IPS-11a (cell line): ENCODE measurements around the gene IQCE.
"Not testable (repeated sequence)": the region's sequence is repeated elsewhere in the genome, so short reads cannot be mapped to it uniquely, and the experiment has no call there.

Source experiments
- H3K4me3 ChIP-seq: one replicate; pipeline ENCODE4 v1.5.1; 2013; ENCODE audit warnings: low read depth, low read length, control low read depth

Gene IQCE

DNA sequence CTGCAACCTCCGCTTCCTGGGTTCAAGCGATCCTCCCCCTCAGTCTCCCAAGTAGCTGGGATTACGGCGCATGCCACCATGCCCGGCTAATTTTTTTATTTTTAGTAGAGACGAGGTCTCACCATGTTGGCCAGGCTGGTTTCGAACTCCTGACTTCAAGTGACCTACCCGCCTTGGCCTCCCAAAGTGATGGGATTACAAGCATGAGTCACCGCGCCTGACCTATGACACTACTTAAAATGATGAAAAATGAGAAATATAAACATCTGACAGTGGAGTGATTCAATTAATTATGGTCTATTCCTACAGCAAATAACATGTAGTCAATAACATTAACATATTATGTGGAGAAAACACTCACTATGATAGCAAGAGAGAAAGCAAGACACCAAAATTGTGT lies 5.7 kb upstream of the IQCE start:
- H3K4me3 ChIP-seq: no peak overlapping the region

- H3K4me3 ChIP-seq: no peak overlapping the region
Observed at GRCh38 chr7:2553831-2554581, 4.8 kb upstream of the IQCE start.

DNA sequence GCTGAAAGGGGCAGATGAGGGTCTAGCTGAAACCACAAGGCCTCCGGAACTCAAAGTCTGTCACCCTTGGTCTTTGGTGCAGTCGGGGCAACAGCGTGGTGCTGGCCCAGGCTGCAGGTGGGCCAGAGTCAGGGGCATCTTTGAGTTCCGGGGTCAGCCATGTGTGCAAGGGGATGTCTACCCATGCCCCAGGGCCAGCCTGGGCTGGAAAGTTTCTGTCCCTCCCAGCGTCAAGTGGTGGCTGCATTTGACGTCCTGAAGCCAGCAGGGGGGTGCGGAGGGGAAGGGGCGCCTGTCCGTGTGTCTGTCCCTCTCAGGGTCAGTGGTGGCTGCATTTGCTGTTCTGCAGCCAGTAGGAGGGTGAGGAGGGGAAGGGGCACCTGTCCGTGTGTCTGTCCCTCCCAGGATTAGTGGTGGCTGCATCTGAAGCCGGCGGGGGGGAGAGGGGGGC lies 4.1 kb upstream of the IQCE start:
- peak overlapping the region; percentile 66 for H3K4me3 ChIP-seq

GRCh38 chr7:2555121-2556052 lies 3.4 kb upstream of the IQCE start, which contains the start of gene BRAT1:
BRAT1 (minus strand) TSS chr7:2555524; CDS start chr7:2554431, 1,093 bp downstream.
- peak within 1 kb of the TSS; percentile 66 for H3K4me3 ChIP-seq

DNA sequence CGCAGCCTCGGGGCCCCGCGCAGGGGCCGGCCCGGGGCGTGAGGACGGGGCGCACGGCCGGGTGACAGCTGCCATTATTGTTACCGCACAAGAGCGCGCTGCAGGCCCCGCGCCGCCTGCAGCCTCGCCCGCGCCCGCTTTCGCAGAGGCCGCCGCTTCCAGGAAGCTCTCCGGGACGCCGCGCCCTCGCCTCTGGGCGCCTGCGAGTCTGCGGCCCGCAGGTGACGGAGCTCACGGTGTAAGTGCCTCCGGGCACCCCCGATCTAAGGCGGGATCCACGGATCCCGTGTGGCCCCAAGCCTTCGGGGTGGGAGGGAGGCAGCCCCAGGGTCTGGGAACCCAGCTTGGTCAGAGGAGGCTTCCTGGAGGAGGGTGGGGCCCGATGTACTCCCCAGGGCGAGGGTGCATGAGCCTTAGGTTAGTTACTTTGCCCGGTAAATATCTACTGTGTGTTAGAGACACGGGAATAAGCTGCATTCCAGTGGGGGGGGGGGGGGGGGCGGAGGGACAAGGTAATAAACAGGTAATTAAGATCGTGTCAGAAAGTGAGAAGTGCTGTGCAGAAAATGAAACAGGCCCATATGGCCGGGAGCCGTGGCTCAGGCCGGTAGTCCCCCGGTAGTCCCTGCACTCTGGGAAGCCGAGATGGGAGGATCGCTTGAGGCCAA lies 638 bp downstream of the IQCE start:
- H3K4me3 ChIP-seq: peak overlapping the region; percentile 52

GRCh38 chr7:2563955-2564354 lies 5.2 kb downstream of the IQCE start:
- not testable (repeated sequence) for H3K4me3 ChIP-seq

DNA sequence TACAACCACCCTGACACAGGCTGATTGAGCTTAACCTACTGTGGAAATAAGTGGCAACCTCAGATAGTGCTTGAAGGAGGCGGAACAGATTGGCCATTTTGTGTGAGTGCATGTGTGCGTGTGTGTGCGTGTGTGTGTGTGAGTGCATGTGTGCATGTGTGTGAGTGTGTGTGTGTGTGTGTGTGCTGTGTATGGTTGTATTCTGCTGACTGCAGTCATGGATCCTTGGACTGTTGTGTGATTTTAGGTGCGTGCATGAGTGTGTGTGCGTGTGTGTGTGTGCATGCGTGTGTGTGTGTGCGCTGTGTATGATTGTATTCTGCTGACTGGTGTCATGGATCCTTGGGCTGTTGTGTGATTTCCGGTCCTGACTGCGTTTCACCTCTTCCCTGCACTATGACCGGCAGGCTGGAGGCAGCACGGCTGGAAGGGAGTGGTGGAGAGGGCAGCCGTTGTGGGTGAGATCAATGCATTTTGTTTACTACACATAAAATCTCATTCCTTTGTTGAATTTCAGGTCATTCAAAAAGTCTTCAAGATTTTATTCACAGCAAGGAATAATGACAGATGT lies 6.3 kb downstream of the IQCE start:
- no peak overlapping the region for H3K4me3 ChIP-seq

DNA sequence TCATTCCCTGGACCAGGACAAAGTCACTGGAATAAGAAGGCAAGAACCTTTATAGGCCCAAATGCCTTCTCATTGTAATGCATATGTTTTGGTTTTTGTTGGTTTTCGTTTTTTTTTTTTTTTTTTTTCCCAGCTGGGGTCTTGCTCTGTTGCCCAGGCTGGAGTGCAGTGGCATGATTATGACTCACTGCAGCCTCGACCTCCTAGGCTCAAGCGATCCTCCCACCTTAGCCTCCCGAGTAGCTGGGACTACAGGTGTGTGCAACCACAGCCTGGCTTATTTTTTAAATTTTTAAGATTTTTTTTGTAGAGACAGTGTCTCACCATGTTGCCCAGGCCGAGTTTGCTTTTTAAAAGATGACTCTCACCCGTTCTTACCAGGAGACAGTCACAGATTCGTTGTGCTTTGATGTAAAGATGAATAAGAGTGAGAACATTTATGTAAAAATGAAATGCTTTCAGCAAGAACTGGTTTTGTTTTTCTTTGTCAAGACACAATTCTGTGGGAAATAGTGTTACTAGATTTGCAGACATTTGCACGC lies 7.6 kb downstream of the IQCE start:
- no peak overlapping the region for H3K4me3 ChIP-seq

- H3K4me3 ChIP-seq: no peak overlapping the region
Observed at GRCh38 chr7:2566890-2567678, 8.3 kb downstream of the IQCE start.

DNA sequence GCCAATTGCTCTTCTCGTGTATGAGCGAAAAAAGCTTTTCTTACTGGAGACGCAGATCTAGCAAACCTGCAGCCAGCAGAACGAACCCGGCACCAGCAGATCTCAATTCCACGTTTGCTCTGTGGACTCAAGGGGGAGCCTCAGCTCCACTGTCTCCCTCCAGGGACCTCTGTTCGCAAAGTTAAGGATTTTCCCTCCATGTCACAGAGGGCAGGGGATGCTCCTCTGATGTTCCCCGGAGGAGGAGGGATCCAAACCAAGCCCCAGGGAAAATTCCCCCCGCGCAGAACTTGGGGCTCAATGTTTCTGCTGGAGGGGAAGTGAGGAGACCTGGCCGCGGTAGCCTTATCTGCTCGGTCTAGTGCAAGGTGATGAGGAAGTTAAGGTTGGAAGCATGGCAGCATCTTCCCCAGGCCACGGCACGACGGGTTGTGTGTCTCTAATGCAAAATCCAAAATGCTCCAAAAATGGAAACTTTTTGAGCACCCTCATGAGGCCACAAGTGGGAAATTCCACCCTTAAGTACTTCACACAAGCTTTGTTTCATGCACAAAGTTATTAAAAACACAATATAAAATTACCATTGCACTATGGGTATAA lies 9.0 kb downstream of the IQCE start:
- H3K4me3 ChIP-seq: no peak overlapping the region

- H3K4me3 ChIP-seq: no peak overlapping the region
Observed at GRCh38 chr7:2568521-2569223, 9.9 kb downstream of the IQCE start.

- no peak overlapping the region for H3K4me3 ChIP-seq
Observed at GRCh38 chr7:2569421-2569820, 10.6 kb downstream of the IQCE start.

DNA sequence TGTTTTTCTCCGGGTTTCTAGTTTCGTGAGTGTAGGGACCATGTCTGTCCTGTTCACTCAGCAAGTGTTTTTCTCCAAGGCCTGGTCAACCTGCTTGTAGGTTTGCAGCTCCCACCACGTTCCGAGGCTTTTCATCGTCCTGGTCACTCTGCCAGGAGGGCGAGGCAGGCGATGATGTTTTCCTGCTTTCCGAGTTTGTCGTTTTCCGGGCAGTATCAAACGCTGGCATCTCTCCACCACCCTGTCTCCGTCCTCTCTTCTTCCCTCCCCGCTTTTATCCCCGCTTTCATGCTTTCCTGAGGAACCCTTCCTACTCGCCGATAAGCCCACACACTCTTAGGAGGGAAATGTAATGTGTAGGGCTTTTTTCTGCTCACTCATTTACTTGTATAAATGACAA lies 11.2 kb downstream of the IQCE start:
- no peak overlapping the region for H3K4me3 ChIP-seq

DNA sequence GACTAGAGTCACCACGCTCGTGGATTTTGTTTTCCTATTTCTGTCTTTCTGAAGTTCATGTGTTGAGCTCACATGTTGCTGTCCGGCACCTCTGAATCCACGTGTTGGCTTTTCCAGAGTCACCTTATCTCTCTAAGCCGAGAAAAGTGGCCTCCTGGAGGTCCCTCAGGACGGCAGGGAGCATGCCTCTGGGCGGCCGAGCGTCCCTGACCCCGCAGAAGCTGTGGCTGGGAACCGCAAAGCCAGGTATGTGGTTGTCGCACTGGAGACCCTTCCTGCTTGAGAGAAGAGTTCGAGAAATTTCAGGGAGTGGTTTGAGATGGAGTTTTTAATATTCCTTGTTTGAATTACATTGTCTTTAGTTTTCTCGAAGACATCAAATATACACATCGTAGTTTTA lies 12.6 kb downstream of the IQCE start:
- no peak overlapping the region for H3K4me3 ChIP-seq

- H3K4me3 ChIP-seq: no peak overlapping the region
Observed at GRCh38 chr7:2572101-2572842, 13.5 kb downstream of the IQCE start.

- H3K4me3 ChIP-seq: no peak overlapping the region
Observed at GRCh38 chr7:2573761-2574160, 15.0 kb downstream of the IQCE start.

GRCh38 chr7:2575046-2575732 lies 16.4 kb downstream of the IQCE start:
- no peak overlapping the region for H3K4me3 ChIP-seq
